ENCODE data around the gene MAPRE2. TPM values are rescaled to one million over a fixed set of nuclear protein-coding genes. Genes with fewer than 3 reads are reported as not detected.

Gene MAPRE2
- total and polyA plus RNA-seq, 12 donors: 30.2 to 144 (median 87.6) TPM

DNA sequence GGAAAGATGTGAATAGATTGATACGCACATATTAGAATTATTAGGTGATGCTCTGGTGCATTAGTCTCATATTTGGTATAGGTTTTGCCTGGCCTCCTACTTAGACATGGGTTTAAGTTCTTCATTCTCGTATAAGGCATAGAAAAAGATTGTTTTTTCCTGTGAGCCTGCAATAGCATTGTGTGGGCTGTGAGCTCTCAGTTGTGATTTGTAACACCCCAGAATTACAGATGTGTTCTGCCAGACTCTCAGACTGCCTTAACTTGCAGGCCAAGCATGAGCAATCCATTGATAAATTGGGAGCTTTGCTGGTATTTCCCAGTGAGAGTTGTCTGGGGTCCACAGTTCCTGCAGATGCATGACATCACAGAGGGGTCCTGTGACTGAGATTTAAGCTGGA lies 95.7 kb downstream of the MAPRE2 start:
- Histone ChIP-seq H3K36me3 (replicated peaks in 1 of 2) (peaks cover 0 to 62% of the 10 kb centered on the region in 2 donors), H3K27me3 (no peaks in the 10 kb centered on the region), H3K4me3 (no peak overlapping the region), H3K9me3 (replicated peaks in 1 of 3) (no peaks in the 10 kb centered on the region), H3K27ac (no peak overlapping the region), H3K4me1 (replicated peaks in 1 of 2) (peaks cover 12 to 36% of the 10 kb centered on the region in 2 donors)
- 93 to 95% (median 95%) methylated on average over 2 of the region's 2 CpGs for WGBS, 4 donors
- TF ChIP-seq POLR2A (IDR thresholded peaks at IDR 0.05): no peak
- TF ChIP-seq, protein P1, sequence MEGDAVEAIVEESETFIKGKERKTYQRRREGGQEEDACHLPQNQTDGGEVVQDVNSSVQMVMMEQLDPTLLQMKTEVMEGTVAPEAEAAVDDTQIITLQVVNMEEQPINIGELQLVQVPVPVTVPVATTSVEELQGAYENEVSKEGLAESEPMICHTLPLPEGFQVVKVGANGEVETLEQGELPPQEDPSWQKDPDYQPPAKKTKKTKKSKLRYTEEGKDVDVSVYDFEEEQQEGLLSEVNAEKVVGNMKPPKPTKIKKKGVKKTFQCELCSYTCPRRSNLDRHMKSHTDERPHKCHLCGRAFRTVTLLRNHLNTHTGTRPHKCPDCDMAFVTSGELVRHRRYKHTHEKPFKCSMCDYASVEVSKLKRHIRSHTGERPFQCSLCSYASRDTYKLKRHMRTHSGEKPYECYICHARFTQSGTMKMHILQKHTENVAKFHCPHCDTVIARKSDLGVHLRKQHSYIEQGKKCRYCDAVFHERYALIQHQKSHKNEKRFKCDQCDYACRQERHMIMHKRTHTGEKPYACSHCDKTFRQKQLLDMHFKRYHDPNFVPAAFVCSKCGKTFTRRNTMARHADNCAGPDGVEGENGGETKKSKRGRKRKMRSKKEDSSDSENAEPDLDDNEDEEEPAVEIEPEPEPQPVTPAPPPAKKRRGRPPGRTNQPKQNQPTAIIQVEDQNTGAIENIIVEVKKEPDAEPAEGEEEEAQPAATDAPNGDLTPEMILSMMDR (IDR thresholded peaks at IDR 0.05): no peak
- intact Hi-C loops (cut with DNase I): no loop called here
- DNase-seq: no peak

DNA sequence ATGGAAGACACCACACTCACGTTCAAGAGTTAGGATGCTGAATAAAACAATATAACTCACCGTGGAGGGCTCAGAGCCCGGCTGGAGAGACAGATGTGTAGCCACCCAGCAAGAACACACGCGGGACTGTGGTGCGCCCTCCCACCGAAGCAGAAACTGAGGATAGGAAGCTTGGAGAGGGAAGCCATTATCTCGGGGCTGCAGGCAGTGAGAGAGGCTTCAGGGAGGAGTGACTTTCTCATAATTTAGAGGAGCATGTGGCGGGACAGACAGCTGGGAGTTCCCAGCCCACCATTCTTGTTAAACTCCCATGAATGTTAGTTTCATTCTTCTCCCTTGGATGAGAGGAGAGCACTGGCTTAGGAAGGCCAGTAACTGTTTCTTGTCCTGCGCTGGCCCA lies 96.4 kb downstream of the MAPRE2 start:
- peaks cover 0 to 61% of the 10 kb centered on the region in 2 donors for H3K36me3 ChIP-seq (replicated peaks in 1 of 2)
- TF ChIP-seq, protein P1 (IDR thresholded peaks at IDR 0.05): no peak
- TF ChIP-seq POLR2A (IDR thresholded peaks at IDR 0.05): no peak
- DNase-seq: no peak
- intact Hi-C loops (cut with DNase I): no loop called here
- H3K27me3 ChIP-seq: no peaks in the 10 kb centered on the region
- peaks cover 12 to 29% of the 10 kb centered on the region in 2 donors for H3K4me1 ChIP-seq (replicated peaks in 1 of 2)
- H3K4me3 ChIP-seq: no peak overlapping the region
- 82 to 92% (median 89%) methylated on average over 6 to 10 of the region's 10 CpGs for WGBS, 4 donors
- peak overlapping the region in 2 of 5 donors; percentile 15 to 72 for H3K27ac ChIP-seq
- H3K9me3 ChIP-seq (replicated peaks in 1 of 3): no peaks in the 10 kb centered on the region

DNA sequence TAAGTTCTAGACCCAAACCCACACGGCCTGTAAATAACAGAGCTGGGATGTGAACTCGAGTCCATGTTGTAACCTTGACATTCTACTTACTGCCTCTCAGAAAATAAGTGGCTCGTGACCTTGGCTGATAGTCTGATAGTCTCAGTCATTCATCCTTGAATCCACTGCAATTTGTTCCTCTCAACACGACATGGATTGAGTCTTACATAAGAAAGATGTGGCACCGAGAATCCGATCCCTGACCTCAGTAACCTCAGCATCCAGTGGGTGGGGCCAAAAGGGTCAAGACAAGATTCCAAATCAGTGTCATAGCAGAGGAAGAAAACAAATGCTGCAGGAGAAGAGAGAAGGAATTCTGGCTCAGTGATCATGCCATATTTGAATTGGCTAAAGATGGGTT lies 97.6 kb downstream of the MAPRE2 start:
- WGBS, 4 donors: 27 to 42% (median 32%) methylated on average over 5 to 6 of the region's 6 CpGs
- intact Hi-C loops (cut with DNase I): no loop called here
- DNase-seq: peak in 4 of 7 donors; percentile 46 to 58 (median 56)
- Histone ChIP-seq H3K36me3 (replicated peaks in 1 of 2) (peaks cover 0 to 53% of the 10 kb centered on the region in 2 donors), H3K27me3 (no peaks in the 10 kb centered on the region), H3K27ac (peak overlapping the region in 3 of 5 donors; percentile 55 to 72 (median 58)), H3K9me3 (replicated peaks in 1 of 3) (no peaks in the 10 kb centered on the region), H3K4me1 (replicated peaks in 1 of 2) (peaks cover 12 to 32% of the 10 kb centered on the region in 2 donors), H3K4me3 (no peak overlapping the region)
- TF ChIP-seq POLR2A (IDR thresholded peaks at IDR 0.05): no peak
- TF ChIP-seq, protein P1 (IDR thresholded peaks at IDR 0.05): no peak

DNA sequence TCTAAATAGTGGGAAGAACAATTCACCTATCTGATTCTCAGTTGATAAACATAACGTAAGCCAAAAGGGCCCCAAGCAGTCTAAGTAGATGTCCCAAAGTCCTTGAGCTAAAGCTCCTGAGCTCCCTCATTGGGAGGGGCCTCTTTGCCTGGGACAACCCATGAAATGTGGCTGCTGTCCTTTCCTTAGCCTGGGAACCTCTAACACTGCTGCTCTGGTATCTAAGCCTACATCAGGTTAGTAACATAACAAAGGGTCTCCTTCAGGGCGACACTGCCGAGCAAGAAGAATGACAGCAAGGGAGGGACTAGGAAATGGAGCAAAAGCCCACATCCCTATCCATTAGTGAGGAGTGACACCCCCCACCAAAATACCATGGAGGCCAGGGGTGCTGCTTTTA lies 98.3 kb downstream of the MAPRE2 start:
- DNase-seq: no peak
- TF ChIP-seq, protein P1 (IDR thresholded peaks at IDR 0.05): no peak
- TF ChIP-seq POLR2A (IDR thresholded peaks at IDR 0.05): no peak
- Histone ChIP-seq H3K27ac (peak overlapping the region in 2 of 5 donors; percentile 55 to 72), H3K9me3 (replicated peaks in 1 of 3) (no peaks in the 10 kb centered on the region), H3K4me1 (replicated peaks in 1 of 2) (peaks cover 12 to 39% of the 10 kb centered on the region in 2 donors), H3K4me3 (no peak overlapping the region), H3K36me3 (replicated peaks in 1 of 2) (peaks cover 0 to 45% of the 10 kb centered on the region in 2 donors), H3K27me3 (no peaks in the 10 kb centered on the region)
- 80 to 85% (median 83%) methylated on average over 2 to 3 of the region's 3 CpGs for WGBS, 4 donors
- intact Hi-C loops (cut with DNase I): no loop called here

Data from adrenal gland (tissue), 12 donors.